OCI-LY7 (cell line): ENCODE measurements around the gene DOCK1. TPM values are rescaled to one million over a fixed set of nuclear protein-coding genes. Genes with fewer than 3 reads are reported as not detected.

Experiments
- BruUV-seq: library from RNA; stranded (reverse); fragments of 400-500 nt; replicated peaks from 2 replicates; lab custom pipeline; 2021; lab: Mats Ljungman, UMichigan
- CTCF ChIA-PET: fragments of 300-600 bp; sonication (Branson Sonifier 250); formaldehyde crosslinking; loops from one replicate; lab custom pipeline; 2022; ENCODE audit warnings: antibody characterized with exemption; ENCODE audit not compliant: unreplicated experiment; lab: Charles Lee
- POLR2A ChIA-PET: fragments of 300-600 bp; sonication (Branson Sonifier 250); formaldehyde crosslinking; loops from one replicate; lab custom pipeline; 2022; ENCODE audit warnings: antibody characterized with exemption; lab: Charles Lee
- DNase-seq: peaks from one replicate; pipeline ENCODE4 v3.0.0-alpha.2; 2015; ENCODE audit warnings: low spot score
- H2AFZ ChIP-seq: fragments of 200-600 bp; sonication (generic), shearing (Covaris generic); 2 replicates; pipeline ENCODE4 v1.6.1; 2014; ENCODE audit warnings: mild to moderate bottlenecking, antibody characterized with exemption, low read length, moderate library complexity
- H3K27ac ChIP-seq: fragments of 200-600 bp; sonication (generic); 2 replicates; pipeline ENCODE4 v1.5.1; 2014; ENCODE audit warnings: mixed run types, low read depth, mild to moderate bottlenecking, moderate library complexity, low read length, inconsistent platforms; ENCODE audit not compliant: poor library complexity, severe bottlenecking
- H3K36me3 ChIP-seq: fragments of 200-600 bp; sonication (generic); 2 replicates; pipeline ENCODE4 v1.6.1; 2014; ENCODE audit warnings: mild to moderate bottlenecking, antibody characterized with exemption, low read length, moderate library complexity, mixed read lengths; ENCODE audit not compliant: insufficient read depth
- H3K4me1 ChIP-seq: fragments of 200-600 bp; sonication (generic); 2 replicates; pipeline ENCODE4 v1.5.1; 2014; ENCODE audit warnings: mild to moderate bottlenecking, low read length; ENCODE audit not compliant: insufficient read depth, poor library complexity, severe bottlenecking
- H3K4me2 ChIP-seq: fragments of 200-600 bp; sonication (generic); 2 replicates; pipeline ENCODE4 v1.6.1; 2014; ENCODE audit warnings: mild to moderate bottlenecking, low read length
- H3K4me3 ChIP-seq: fragments of 200-600 bp; sonication (generic); 2 replicates; pipeline ENCODE4 v1.5.1; 2014; ENCODE audit warnings: mild to moderate bottlenecking, low read depth, low read length; ENCODE audit not compliant: poor library complexity, severe bottlenecking
- H3K79me2 ChIP-seq: fragments of 200-600 bp; sonication (generic); 2 replicates; pipeline ENCODE4 v1.6.1; 2016; ENCODE audit warnings: low read depth, mild to moderate bottlenecking, low read length, moderate library complexity, mixed read lengths; ENCODE audit not compliant: insufficient read depth
- H3K9me2 ChIP-seq: fragments of 200-600 bp; sonication (generic); 2 replicates; pipeline ENCODE4 v1.6.1; 2016; ENCODE audit warnings: mild to moderate bottlenecking, low read length, mixed read lengths; ENCODE audit not compliant: insufficient read depth
- H3K9me3 ChIP-seq: fragments of 200-600 bp; sonication (generic); 2 replicates; pipeline ENCODE4 v1.6.1; 2014; ENCODE audit warnings: mild to moderate bottlenecking, mixed run types, low read length, mixed read lengths
- H4K20me1 ChIP-seq: fragments of 200-600 bp; sonication (generic); 2 replicates; pipeline ENCODE4 v1.6.1; 2014; ENCODE audit warnings: mild to moderate bottlenecking, antibody characterized with exemption, low read length, moderate library complexity, mixed read lengths; ENCODE audit not compliant: insufficient read depth
- CTCF ChIP-seq: fragments of 200-600 bp; sonication (generic); conservative IDR thresholded peaks from 2 replicates; pipeline ENCODE4 v1.5.1; 2014; ENCODE audit warnings: mild to moderate bottlenecking, antibody characterized with exemption, low read length, moderate library complexity, mixed read lengths
- EZH2phosphoT487 ChIP-seq: fragments of 200-600 bp; sonication (generic); IDR thresholded peaks from 2 replicates; pipeline ENCODE4 v1.6.1; 2018; ENCODE audit warnings: low read depth, borderline replicate concordance, mild to moderate bottlenecking, mixed run types, antibody characterized with exemption, low read length, moderate library complexity, mixed read lengths
- intact Hi-C: fragments of 100-400 bp; cut with micrococcal nuclease; formaldehyde crosslinking; loops from one replicate; pipeline ENCODE4 v1.10.0; 2022; ENCODE audit not compliant: unreplicated experiment
- total RNA-seq, 2 experiments: library from RNA; depleted of rRNA in 1 of 2; stranded (reverse); fragments of >200 nt in 1 of 2; shearing (Covaris generic) in 1 of 2; gene quantifications; 2 replicates each; pipeline ENCODE4 v1.2.3, GENCODE V29; 2014 to 2022

The DOCK1 gene
- total RNA-seq, 2 experiments from 2014 or later: not detected

GRCh38 chr10:127356360-127356759, 451.1 kb downstream of the DOCK1 start:
- intact Hi-C loops: no loop called here
- Histone ChIP-seq H3K27ac (no peak overlapping the region), H3K79me2 (no peaks in the 10 kb centered on the region), H3K4me2 (no peak overlapping the region), H3K4me3 (no peak overlapping the region), H3K4me1 (no peaks in the 10 kb centered on the region), H2AFZ (no peak overlapping the region), H3K9me2 (no peaks in the 10 kb centered on the region), H3K36me3 (no peaks in the 10 kb centered on the region), H4K20me1 (no peaks in the 10 kb centered on the region), H3K9me3 (no peaks in the 10 kb centered on the region)
- ChIA-PET CTCF (no interaction called here), POLR2A (no interaction called here)
- no peak for DNase-seq
- no TSS peak for BruUV-seq
- TF ChIP-seq EZH2phosphoT487: no peak
- no peak for TF ChIP-seq CTCF

- no peak overlapping the region for H3K4me2 ChIP-seq
- TF ChIP-seq CTCF (no peak), EZH2phosphoT487 (no peak)
- no peaks in the 10 kb centered on the region for H3K9me3 ChIP-seq
- no peak overlapping the region for H3K27ac ChIP-seq
- POLR2A ChIA-PET: no interaction called here
- H3K4me3 ChIP-seq: no peak overlapping the region
- no peak for DNase-seq
- H2AFZ ChIP-seq: no peak overlapping the region
- no peaks in the 10 kb centered on the region for H4K20me1 ChIP-seq
- CTCF ChIA-PET: no interaction called here
- no peaks in the 10 kb centered on the region for H3K9me2 ChIP-seq
- no peaks in the 10 kb centered on the region for H3K36me3 ChIP-seq
- H3K79me2 ChIP-seq: no peaks in the 10 kb centered on the region
- intact Hi-C loops: no loop called here
- no peaks in the 10 kb centered on the region for H3K4me1 ChIP-seq
- BruUV-seq: no TSS peak
Observed at GRCh38 chr10:127357265-127357664, 452.0 kb downstream of the DOCK1 start.

- CTCF ChIA-PET: no interaction called here
- Histone ChIP-seq H3K9me3 (no peaks in the 10 kb centered on the region), H3K79me2 (no peaks in the 10 kb centered on the region), H2AFZ (no peak overlapping the region), H3K9me2 (no peaks in the 10 kb centered on the region), H3K4me1 (no peaks in the 10 kb centered on the region), H4K20me1 (no peaks in the 10 kb centered on the region), H3K36me3 (no peaks in the 10 kb centered on the region), H3K27ac (no peak overlapping the region), H3K4me2 (no peak overlapping the region), H3K4me3 (no peak overlapping the region)
- intact Hi-C loops: no loop called here
- DNase-seq: no peak
- no TSS peak for BruUV-seq
- POLR2A ChIA-PET: no interaction called here
- TF ChIP-seq CTCF (no peak), EZH2phosphoT487 (no peak)
Observed at GRCh38 chr10:127358337-127358736, 453.1 kb downstream of the DOCK1 start.
